Smooth muscle cell of the brain vasculature (primary cell): Measurements from ENCODE around the gene MARCHF9.
"Not testable (repeated sequence)": the region's sequence is repeated elsewhere in the genome, so short reads cannot be mapped to it uniquely, and the experiment has no call there.

Source experiments
- DNase-seq: peaks from one replicate; pipeline ENCODE4 v3.0.0-alpha.2; 2012; ENCODE audit warnings: low read depth, low spot score

The MARCHF9 gene

GRCh38 chr12:57754411-57755193, at the start of gene MARCHF9:
Gene MARCHF9 (plus strand): TSS chr12:57755103. CDS start chr12:57755529, 426 bp downstream.
- no peak for DNase-seq

- DNase-seq = no peak
Measured at GRCh38 chr12:57707250-57707649, 47.7 kb upstream of the MARCHF9 start.

GRCh38 chr12:57708296-57708695, 46.6 kb upstream of the MARCHF9 start:
- no peak for DNase-seq

- DNase-seq = no peak
Measured at GRCh38 chr12:57712701-57713100, 42.2 kb upstream of the MARCHF9 start.

- DNase-seq = no peak
Measured at GRCh38 chr12:57713209-57713608, 41.7 kb upstream of the MARCHF9 start.

GRCh38 chr12:57715036-57715748, 39.7 kb upstream of the MARCHF9 start:
- not testable (repeated sequence) for DNase-seq

- DNase-seq = no peak
Measured at GRCh38 chr12:57715786-57716185, 39.1 kb upstream of the MARCHF9 start.

GRCh38 chr12:57716305-57716704, 38.6 kb upstream of the MARCHF9 start:
- DNase-seq = no peak

- DNase-seq = no peak
Measured at GRCh38 chr12:57717131-57717530, 37.8 kb upstream of the MARCHF9 start.

GRCh38 chr12:57717846-57718640, 36.9 kb upstream of the MARCHF9 start:
- no peak for DNase-seq

GRCh38 chr12:57718641-57719528, 36.0 kb upstream of the MARCHF9 start:
- DNase-seq = no peak

- no peak for DNase-seq
Measured at GRCh38 chr12:57719777-57720605, 34.9 kb upstream of the MARCHF9 start.

- no peak for DNase-seq
Measured at GRCh38 chr12:57720606-57721595, 34.0 kb upstream of the MARCHF9 start.

GRCh38 chr12:57721846-57722608, 32.9 kb upstream of the MARCHF9 start:
- DNase-seq = not testable (repeated sequence)

GRCh38 chr12:57722716-57723629, 31.9 kb upstream of the MARCHF9 start:
- no peak for DNase-seq

- no peak for DNase-seq
Measured at GRCh38 chr12:57723630-57723962, 31.3 kb upstream of the MARCHF9 start.
